ENCODE data around the gene DCDC1.

The DCDC1 gene

DNA sequence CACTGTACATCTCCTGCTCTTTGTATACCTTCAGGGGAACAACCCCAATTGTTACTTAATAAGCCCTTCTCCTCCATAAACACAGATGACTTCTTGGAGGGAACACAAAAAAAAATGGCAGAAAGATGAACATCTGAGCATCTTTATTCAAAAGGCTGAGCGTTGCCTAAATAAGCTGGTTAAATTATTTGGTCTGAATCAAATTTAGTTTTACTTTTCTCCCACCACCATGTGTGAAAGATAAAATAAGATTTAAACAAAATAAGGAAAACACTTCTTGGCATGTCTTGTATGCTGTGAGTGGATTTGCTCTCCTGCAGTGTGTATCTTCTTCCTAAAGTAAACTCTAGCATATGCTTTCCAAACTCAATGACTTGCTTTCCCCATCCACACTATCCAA, 137.9 kb downstream of the DCDC1 start:
- no peak for DNase-seq (ENCODE audit: low spot score)

DNA sequence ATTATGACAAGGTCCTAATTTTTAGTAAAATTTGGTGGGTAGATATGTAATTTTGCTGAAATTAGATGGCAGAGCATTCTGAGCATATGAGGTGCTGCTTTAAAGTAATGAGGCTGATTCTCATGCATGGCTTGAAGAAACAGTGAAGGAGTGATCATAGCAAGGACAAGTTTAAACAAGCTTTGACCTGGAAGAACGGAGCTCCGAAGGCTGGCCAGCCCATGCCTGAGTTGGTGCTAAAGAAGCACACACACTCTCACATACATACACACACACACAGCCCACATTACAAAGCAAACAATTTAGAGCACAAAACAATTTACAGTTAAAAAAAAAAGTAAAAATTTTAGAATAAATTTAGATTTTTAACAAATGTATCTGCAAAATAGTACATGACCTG, 150.7 kb downstream of the DCDC1 start:
- no peak for DNase-seq (ENCODE audit: low spot score)

DNA sequence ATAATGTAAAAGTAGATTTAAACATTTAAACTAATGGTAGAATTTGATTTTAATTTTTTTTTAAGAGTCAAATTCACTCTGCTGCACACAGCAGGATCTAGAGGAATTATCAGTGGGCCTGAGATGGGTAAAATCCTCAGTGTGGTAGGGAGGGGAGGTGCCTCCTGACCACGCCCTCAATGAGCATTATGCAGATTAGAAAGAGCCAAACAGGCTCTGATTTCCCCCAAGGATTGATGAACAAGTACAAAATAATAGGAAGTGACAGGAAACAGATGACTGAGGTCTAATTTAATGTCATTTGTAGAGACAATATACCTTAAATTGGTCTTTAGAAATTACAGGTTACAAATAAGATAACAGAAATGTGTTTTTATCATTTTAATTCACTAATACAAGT, 155.2 kb downstream of the DCDC1 start:
- DNase-seq (ENCODE audit: low spot score) = no peak

DNA sequence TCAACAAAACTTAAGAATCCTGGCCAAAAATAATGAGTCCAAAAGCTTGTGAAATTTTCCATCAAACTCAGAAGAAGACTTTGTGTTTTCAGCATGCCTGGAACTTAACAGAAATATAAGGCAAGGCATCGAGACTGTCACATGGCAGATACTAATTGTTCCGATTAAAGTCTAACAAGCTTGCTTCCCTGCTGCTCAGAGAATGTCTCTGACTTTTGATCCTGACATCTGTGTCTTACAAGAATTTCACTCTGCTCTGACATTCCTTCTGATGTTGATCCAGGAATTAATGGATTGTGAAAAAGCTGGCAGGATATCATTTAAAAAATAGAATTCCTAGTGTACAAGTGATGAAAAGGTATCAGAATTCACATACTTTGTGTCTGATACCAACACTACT, 170.2 kb downstream of the DCDC1 start:
- no peak for DNase-seq (ENCODE audit: low spot score)

DNA sequence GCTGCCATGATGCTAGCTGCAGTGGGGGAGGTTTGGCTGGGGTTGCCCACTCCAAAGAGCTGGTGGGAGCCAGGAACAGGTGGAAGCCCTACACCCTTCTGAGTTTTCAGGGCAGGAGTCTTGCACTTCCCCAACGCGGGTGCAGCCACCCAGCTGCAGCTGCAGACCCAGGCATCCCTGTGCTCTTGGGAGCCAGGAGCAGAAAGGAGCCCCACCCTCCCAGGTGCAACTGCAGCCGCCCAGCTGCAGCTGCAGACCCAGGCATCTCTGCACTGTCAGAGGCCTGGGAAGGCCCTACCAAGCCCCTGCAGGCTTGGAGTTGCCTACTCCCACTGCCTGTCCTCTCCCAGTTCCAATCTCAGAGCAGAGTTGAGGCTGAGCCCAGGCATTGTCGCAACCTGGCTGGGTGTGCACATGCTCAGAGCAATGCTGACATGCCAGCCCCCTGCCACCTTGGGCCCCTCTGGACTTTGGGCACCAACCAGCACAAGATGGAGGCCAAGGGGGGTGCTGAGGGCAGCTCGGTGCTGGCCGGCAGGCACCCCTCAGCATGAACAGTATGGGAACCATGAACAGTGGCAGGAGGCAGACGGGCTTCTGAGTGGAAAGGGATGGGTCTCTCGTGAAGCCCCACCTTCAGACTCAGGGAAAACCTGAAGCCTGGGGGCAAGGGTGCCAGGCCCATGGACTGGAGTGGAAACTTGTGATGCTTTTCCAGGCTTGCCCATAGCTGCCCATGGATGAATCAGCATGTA, 195.4 kb downstream of the DCDC1 start:
- no peak for DNase-seq (ENCODE audit: low spot score)

DNA sequence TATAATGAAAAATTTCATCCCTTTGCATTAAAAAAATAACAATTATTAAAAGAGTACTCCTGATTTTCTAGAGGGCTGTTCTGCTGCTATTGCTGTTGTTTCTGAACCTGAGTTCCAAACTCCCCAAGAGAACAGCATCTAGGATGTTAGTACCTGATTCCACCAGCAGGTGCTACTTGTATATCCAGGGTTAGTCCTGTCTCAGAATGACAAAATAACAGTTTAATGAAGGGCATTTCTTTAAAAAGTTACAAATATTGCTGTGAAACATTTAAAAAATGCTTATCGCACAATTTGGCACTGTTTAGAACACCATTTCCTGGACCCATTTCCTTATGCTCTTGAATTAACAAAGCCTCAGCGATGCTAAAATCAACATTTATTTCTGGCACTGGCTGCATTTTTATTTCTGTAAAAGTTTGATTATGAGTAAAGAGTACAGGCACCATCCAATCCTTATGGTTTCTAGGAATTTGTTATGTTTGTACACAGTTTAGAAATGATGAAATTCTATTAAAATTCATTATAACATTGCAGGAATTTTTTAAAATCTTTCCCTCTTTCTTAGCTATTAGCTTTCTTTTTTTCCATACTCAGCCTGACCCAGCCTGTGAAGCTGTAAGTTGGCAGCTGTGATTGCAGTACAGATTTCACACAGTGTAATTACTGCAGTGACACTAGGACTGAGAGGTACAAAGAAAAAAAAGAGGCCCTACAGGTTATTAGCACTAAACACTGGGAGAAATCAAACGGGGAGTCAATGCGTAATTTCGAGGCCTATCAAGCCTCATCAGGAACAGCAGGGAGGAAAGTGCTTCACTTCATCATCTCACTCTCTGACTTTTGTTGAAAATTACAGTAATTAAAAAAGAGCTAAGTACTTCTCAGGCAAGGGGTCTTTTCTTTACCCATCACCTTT, 208.8 kb downstream of the DCDC1 start:
- no peak for DNase-seq (ENCODE audit: low spot score)

DNA sequence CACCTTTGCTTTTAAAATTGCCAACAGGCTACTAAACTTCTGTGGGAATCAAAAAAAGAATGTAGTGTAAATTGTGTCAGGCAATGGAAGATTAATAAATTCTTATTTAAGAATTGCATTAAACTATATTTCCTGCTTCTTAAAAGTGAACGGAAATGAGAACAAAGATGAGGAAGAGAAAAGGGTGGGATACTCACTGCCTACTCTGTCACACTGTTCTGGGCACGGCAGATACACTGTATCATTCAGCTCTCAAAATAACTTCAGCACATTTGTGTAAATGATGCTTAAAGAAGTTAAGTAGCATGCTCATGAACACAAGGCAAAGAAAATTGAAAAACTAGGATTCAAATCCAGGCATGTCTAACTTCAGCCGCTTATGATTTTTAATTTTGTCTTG, 218.7 kb downstream of the DCDC1 start:
- DNase-seq (ENCODE audit: low spot score) = no peak

DNA sequence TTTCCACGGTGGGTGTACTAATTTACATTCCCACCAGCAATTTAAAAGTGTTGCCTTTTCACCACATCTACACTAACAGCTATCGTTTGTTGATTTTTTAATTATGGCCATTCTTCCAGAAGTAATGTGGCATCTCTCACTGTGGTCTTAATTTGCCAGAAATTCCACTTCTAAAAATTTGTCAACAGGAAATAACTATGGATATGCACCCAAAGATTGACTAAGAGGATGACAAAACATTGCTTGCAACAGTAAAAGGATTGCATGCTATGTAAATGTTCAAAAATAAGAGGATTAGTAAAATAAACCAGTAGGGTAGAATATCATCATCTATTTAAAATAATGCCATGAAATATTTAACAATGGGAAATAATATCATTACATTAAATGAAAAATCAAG, 219.5 kb downstream of the DCDC1 start:
- no peak for DNase-seq (ENCODE audit: low spot score)

DNA sequence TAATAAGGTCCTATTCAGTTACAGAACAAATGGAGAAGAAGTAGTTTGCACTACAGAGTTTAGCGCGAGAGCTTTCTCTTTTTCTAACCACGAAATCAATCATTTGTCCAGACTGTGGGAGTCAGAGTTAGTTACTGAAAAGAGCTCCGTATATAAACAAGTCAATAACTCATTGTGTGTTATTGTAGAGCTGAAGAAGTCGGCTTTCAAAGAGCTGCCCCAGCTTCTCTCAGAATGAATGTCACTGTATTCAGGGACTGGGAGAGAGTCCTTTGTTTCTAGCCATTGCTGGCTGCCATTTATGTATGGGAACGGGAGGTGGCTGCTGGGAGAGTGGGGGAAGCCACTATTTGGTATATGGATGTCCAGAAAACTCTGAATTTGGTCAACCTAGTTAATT, 227.8 kb downstream of the DCDC1 start:
- no peak for DNase-seq (ENCODE audit: low spot score)

DNA sequence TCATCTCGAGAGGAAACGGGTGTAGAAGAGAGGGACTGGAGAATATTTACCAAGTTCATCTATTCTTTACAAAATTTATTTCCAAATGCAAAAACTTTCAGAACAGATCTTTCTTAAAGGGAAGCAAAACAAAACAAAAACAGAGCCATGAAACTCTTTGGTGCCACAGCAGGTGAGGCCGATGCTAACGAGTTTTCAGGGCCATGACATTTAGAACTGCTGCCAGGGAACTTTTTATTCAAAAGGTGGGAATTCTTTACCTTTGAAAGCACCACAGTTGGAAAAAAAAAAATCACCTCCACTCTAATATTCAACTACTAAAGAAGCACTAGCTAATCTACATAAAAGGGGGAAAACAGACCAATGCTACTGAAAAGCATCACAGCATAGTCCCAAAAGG, 230.1 kb downstream of the DCDC1 start:
- no peak for DNase-seq (ENCODE audit: low spot score)

DNA sequence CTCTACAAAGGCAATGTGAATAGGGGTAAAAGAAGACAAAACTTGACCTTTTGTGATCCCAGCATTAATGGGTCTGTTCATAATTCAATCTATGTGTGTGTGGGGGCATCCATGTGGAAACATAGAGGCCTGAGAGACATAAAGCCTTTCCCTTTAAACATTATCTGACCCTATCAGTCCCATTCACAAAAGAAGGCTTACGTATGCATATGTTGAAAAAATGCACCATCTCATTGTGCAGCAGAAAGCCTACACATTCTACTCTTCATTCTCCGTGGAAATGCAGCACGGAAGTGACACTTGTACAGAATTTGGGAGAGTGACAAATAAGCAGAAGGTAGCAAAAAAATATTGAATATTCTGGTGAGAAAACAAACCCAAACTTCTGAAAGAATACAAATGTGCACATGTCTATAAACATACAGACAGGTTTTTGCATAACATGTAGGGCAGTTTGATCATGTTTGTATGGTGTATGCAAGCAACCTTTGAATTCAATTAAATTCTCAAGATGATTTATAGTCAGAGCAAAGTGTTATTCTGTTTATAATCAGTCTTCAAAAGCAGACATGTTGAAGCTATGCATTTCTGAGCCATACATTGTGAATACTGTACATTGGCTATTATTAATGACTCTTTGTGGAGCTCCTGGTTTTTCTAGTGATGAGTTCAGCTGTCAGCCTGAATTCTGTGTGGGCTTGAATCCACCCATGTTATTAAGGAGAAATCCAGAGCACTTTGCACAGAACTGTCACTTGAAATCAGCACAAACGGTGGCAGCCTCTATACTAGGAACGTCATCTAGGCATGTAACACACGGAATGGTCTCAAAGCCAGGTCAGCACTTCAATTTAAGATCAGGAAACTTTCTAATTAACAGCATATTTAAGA, 236.8 kb downstream of the DCDC1 start:
- no peak for DNase-seq (ENCODE audit: low spot score)

DNA sequence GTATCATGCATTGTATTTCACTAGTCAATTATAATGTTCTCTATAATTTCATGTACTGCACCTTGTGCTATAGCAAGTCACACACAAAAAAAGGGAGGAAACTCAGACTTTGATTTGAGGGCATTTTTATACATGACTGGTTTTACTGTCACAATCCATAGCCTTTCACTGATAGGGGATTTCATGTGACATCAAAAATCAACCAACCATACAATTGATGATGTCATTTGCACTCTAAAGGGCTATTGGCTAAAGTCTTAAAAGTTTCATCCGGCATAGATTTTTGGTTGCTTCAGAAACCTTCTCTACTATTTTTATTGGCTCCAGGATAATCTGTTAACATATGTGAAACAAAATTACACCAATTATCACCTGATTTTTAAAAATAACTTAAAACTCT, 237.8 kb downstream of the DCDC1 start:
- no peak for DNase-seq (ENCODE audit: low spot score)

DNA sequence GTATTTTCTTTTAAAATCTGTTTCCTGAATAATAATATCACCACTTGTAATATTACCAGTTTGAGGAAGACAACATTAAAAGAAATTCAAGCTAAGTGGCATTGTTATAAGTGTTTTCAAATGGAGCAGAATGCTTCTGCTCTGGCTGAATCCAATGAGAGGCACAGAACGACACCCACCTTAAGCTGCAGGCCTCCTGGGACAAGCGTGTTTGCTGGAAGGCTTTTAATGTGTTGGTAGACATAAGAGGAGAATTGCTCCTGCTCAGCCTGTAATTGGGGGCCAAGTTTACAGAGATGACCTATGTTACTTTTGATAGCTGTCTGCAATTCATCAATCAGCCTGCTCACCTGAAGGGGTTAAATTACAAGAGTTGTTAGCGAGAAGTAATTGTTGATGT, 242.2 kb downstream of the DCDC1 start:
- no peak for DNase-seq (ENCODE audit: low spot score)

DNA sequence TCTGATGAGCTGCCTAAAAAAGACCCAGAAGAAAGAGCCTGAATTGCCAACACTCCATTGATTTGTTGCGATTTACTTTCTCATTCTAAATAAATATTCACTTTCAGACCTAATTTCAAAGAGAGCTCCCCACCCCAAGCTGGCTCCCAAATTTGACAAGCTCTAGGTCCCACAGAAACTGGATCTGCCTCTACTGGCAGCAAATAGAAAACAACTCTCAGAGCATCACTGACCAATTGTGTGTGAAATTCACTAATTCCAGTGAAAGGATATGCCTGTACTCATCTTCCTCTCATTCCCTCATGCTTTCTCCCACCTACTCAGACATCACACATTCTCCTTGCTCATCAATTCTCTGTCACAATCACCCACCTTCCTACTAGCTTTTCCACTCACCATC, 249.1 kb downstream of the DCDC1 start:
- DNase-seq (ENCODE audit: low spot score) = no peak

DNA sequence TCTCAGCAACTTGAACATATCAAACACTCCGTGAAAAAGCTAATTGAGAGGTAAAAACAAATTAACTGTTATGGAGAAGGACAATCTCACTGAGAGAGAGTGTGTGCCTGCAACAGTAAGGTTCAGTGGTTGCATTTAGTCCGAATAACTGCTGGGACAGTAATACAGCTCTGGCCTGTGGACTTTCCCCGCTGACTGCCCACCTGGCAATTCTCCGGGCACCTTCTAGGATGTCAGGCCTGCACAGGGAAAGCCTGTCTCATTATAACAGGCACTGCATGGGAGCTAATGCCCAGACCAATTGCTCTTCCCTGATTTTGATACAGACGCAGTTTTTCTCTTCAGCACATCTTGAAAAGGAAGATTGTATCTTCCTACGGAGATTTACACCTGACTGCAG, 251.0 kb downstream of the DCDC1 start:
- DNase-seq (ENCODE audit: low spot score) = peak; percentile 67

DNA sequence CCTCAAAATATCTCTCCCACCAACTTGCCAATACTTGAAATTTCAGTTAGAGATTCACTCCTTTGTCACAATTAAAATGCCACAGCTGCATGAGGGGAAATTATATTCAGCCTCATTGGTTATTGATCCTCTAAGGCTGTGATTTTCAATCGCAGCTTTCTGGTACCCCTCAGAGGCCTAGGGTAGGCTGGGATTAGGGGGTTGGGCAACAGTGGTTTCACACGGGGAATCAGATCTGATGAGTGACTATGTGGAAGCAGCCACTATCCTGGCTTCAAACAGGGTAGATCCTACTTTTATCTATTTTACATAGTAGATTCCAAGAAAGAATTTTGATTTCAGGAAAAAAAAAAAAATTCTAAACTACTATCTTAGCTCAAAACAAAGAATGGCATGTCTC, 252.5 kb downstream of the DCDC1 start:
- no peak for DNase-seq (ENCODE audit: low spot score)

DNA sequence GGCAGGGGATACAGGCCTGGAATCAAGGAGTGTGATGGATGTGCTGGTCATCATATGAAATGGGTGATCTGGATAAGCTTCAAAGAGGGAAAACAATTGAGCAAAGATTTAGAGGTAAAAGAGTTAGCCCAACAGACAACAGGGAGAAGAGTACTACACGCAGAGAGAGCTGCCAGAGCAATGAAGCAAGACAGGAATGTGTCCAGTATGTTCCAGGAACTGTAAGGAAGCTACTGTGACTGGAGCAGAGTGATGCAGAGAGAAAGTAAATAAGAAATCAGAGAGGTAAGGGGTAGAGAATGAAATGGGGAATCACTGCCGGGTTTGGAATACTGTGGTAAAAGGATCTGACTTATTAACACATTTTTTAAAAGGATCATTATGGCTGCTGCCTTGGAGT, 255.1 kb downstream of the DCDC1 start:
- DNase-seq (ENCODE audit: low spot score) = no peak

DNA sequence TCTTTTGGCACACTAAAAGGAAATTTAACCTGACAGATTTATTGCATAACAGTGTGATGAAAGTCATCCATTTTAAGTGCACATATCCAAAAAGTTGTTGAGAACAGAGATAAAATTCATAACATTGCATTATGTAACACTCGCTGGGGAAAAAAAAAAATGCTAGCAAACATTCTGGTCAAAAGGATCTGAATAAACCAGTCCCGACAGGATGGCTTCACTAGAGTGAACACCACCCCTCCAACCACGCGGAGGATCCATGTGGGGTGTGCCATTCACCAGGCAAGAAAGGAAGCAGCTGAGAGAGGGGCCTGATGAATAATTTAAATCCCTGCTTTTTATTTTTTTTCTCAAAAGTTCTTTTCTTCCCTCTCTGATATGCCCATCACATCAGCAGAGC, 258.7 kb downstream of the DCDC1 start:
- DNase-seq (ENCODE audit: low spot score) = no peak

DNA sequence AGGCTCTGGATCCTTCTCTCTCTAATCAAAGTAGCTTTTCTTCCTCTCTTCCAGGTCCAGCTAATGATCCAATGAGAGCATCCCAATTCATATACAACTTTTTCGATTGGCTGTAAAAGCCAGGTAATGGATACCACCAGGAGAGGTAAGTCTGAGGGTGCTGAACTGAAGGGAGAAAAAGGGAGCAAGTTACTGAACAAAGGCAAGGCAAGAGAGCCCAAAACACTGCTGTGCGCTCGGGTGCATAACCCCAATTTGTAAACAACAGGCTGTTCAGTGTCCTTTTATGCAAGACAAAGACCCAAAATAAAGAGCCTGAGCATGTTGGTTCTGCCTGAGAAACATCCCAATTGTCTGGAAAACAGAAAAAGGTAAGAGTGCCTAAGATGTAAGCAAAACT, 260.1 kb downstream of the DCDC1 start:
- no peak for DNase-seq (ENCODE audit: low spot score)

DNA sequence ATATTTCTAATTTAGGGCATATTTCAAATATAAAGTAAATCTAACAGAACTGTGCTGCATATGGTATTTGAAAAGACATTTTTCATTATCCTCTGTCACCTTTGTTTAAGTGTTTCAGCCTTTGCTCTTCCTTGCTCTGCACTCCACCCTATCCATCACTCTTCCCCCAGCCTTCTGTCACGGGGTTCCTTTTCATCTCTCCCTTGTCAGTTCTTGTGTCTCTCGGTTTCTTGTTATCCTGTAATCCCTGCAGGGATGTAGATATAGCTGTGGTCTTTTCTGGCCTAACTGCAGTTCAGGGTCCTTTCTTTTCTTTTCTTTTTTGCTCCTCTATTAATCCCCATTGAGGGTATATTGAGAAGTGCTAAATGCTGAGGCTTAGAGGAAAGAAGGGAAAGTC, 261.9 kb downstream of the DCDC1 start:
- no peak for DNase-seq (ENCODE audit: low spot score)

DNA sequence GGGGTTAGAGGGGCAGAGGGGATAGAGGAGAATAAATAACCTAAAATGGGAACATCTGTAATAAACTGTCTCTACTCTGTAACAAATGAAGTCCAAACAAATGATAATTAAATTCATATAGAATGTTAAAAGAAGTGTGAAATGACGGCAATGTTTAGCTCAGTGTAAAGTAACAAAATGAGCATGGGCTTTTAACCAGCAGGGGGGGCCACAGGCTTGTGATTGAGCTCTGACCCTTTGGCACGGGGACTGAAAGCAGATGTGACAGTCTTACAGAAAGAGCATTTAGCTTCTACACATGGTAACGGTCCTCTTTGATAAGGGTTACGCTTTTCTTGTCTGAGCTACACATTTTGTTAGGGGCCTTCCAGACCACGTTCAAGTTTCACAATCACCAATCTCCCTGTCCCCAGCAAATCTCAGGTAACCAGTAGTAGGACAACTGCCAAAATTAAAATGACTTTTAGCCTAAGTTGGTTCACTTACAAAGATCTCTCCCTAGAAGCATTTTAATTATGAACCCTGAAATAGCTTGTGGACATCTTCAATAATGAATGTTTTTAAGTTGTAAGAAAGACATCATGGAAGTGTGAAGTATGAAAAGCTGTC, 262.5 kb downstream of the DCDC1 start:
- DNase-seq (ENCODE audit: low spot score) = peak; percentile 59

DNA sequence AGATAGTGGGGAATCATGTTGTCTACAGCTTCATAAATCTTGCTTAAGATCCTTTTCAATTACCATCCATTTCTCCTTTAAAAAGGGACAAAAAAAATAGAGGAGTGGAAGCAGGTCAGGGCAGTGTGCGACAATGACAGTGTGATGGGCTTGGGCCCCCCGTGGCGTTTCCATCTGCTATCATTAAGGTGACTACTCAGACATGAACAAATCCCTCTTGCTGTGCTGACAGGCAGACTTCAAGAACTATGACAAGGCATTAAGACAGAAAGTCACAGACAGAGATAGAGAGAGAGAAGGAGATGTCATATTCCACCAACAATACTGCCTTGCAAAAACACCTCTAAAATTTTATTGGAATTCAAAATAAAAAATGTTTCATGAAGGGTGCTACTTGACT, 263.2 kb downstream of the DCDC1 start:
- peak; percentile 91 for DNase-seq (ENCODE audit: low spot score)
